BE2C (cell line): ENCODE data around the gene OTOS.

Experiments
- DNase-seq: peaks from one replicate; pipeline ENCODE4 v3.0.0-alpha.2; 2020
- H3K27me3 ChIP-seq: fragments of 250-450 bp; sonication (Bioruptor Pico); 2 replicates; pipeline ENCODE4 v1.5.1; 2020; ENCODE audit warnings: mild to moderate bottlenecking
- H3K36me3 ChIP-seq: fragments of 250-450 bp; sonication (Bioruptor Pico); 2 replicates; pipeline ENCODE4 v1.5.1; 2020; ENCODE audit warnings: mild to moderate bottlenecking
- H3K4me1 ChIP-seq: fragments of 250-450 bp; sonication (Bioruptor Pico); 2 replicates; pipeline ENCODE4 v1.5.1; 2020
- H3K4me3 ChIP-seq: 2 replicates; pipeline ENCODE4 v1.5.1; 2011; ENCODE audit warnings: low read depth, low read length
- H3K9me3 ChIP-seq: fragments of 250-450 bp; sonication (Bioruptor Pico); 2 replicates; pipeline ENCODE4 v1.5.1; 2020
- TF ChIP-seq, protein P1 (sequence below): IDR thresholded peaks from 2 replicates; pipeline ENCODE4 v1.5.1; 2012; ENCODE audit warnings: mild to moderate bottlenecking, low read depth, low read length

OTOS gene

DNA sequence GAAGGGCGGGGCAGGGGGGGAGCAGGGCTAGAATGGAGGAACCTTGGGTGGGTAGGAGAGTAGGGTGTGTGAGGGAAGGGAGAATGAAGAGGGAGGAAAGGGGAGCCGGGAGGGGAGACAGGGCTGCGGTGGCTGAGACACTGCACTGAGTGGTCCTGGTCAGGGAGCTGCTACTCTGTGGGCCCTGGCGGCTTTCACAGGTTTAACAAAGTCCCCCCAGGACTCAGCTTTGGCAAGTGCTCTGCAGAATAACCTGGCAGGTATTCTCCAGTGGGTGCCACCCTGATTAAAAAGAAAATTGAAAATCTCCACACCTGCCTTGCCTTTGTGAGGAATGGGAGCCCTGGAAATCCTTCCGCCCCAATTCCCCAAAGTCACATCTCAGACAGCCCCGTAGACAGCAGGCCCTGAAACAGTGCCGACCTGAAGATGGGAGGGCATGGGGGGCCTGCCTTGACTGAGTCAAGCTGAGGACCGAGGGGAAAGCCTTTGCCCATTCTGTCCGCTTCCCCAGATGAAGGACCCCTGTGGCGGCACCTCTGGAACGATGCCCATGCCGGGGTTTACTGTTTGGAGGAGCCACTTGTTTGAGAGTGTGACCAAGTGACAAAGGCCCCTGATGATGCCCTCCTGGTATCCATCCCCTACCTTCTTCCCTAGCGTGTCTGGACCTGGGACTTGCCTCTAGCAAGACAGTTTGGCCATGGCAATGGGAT, 43.6 kb upstream of the OTOS start:
- TF ChIP-seq, protein P1, sequence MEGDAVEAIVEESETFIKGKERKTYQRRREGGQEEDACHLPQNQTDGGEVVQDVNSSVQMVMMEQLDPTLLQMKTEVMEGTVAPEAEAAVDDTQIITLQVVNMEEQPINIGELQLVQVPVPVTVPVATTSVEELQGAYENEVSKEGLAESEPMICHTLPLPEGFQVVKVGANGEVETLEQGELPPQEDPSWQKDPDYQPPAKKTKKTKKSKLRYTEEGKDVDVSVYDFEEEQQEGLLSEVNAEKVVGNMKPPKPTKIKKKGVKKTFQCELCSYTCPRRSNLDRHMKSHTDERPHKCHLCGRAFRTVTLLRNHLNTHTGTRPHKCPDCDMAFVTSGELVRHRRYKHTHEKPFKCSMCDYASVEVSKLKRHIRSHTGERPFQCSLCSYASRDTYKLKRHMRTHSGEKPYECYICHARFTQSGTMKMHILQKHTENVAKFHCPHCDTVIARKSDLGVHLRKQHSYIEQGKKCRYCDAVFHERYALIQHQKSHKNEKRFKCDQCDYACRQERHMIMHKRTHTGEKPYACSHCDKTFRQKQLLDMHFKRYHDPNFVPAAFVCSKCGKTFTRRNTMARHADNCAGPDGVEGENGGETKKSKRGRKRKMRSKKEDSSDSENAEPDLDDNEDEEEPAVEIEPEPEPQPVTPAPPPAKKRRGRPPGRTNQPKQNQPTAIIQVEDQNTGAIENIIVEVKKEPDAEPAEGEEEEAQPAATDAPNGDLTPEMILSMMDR: no peak
- no peak for DNase-seq
- H3K4me3 ChIP-seq: no peak overlapping the region

DNA sequence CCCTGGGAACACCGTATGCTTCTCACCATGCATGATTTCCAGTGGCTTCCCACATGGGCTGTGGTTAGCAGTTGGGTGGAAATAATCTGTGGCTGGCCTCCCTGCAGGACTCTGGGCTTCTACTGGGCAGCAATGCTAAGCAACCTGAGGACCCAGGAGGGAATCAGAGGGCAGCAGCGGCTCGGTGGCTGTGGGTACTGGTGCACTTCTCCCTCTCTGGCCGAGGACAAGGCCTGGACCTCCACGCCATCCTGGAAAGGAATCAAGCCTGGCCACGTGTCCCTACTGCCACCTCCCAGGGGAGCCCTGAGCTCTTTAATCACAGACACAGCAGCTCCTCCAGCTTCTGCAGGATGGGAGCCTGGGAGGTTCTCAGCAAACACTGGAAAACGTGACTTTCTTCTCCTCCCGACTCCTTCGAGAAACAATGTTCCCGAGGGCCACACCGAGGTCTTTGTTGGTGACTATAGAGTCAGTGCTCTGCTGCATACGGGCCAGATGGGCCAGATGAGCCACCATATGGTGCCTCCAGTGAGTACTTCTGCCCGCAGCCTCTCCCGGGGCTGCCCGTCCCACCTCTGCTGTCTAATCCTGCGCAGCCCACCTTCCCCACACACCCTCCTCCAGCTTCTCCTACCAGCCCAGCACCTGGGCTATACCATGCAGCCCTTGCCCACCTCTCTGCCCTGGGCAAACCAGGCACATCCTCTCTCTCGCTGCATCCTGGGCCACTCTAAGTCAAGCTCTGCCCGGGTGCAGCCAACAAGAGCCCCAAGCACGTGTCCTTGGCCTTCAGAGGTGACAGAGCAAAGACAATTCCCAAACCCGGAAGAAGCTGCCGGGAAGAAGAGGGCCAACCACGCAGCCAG, 42.8 kb upstream of the OTOS start:
- no peak for DNase-seq
- Histone ChIP-seq H3K4me1 (no peaks in the 10 kb centered on the region), H3K27me3 (peaks cover 48% of the 10 kb centered on the region), H3K36me3 (no peaks in the 10 kb centered on the region), H3K9me3 (0 out of 2 replicates have a peak, but pooled peaks cover 2% of the 10 kb centered on the region), H3K4me3 (no peak overlapping the region)
- TF ChIP-seq, protein P1: no peak

More for the DNA sequence above, 43.6 kb upstream of the OTOS start:
- Histone ChIP-seq H3K9me3 (0 out of 2 replicates have a peak, but pooled peaks cover 4% of the 10 kb centered on the region), H3K27me3 (peaks cover 45% of the 10 kb centered on the region), H3K36me3 (no peaks in the 10 kb centered on the region), H3K4me1 (no peaks in the 10 kb centered on the region)

DNA sequence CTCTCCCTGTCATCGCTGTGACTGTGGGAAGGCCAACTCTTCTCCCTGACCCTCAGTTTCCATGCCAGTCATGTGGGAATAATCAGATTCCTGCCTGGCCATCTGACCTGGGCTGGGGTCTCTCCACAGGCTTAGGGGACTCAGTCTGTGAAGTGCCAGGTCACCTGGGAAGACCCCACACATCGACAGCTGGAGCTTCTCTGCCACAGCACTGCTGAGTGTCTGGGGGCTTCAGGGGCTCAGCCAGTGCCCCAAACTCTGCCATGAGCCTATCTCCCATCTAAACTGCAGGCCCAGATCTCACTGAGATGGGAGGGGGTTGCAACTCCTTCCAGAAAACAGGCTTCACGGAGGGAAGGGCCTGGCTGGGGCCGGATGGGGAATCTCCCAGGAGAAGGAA, 42.0 kb upstream of the OTOS start:
- TF ChIP-seq, protein P1: no peak
- no peaks in the 10 kb centered on the region for H3K9me3 ChIP-seq
- no peak overlapping the region for H3K4me3 ChIP-seq
- no peak for DNase-seq
- no peaks in the 10 kb centered on the region for H3K4me1 ChIP-seq
- H3K27me3 ChIP-seq: peaks cover 48% of the 10 kb centered on the region
- H3K36me3 ChIP-seq: no peaks in the 10 kb centered on the region

DNA sequence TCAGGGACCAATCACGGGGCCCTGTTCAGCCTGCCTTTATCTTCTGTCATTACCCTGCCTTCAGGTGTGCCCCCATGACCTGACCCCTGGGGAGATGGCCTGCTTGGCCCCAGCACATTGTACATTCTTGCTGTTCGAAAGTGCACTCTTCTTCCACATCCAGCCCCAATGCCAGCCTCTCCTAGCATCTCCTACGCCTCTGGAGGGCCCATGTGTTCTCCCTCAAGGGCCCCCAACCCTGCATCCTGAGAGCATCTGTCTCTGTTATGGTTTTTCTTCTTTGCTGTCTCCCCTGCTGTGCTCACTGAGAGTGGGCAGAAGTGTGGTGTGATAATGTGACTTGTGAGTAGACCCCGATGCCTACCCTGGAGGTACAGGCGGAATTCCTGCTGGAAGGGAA, 41.5 kb upstream of the OTOS start:
- peaks cover 49% of the 10 kb centered on the region for H3K27me3 ChIP-seq
- H3K36me3 ChIP-seq: no peaks in the 10 kb centered on the region
- H3K4me1 ChIP-seq: no peaks in the 10 kb centered on the region
- no peak overlapping the region for H3K4me3 ChIP-seq
- no peaks in the 10 kb centered on the region for H3K9me3 ChIP-seq
- no peak for DNase-seq
- TF ChIP-seq, protein P1: no peak

DNA sequence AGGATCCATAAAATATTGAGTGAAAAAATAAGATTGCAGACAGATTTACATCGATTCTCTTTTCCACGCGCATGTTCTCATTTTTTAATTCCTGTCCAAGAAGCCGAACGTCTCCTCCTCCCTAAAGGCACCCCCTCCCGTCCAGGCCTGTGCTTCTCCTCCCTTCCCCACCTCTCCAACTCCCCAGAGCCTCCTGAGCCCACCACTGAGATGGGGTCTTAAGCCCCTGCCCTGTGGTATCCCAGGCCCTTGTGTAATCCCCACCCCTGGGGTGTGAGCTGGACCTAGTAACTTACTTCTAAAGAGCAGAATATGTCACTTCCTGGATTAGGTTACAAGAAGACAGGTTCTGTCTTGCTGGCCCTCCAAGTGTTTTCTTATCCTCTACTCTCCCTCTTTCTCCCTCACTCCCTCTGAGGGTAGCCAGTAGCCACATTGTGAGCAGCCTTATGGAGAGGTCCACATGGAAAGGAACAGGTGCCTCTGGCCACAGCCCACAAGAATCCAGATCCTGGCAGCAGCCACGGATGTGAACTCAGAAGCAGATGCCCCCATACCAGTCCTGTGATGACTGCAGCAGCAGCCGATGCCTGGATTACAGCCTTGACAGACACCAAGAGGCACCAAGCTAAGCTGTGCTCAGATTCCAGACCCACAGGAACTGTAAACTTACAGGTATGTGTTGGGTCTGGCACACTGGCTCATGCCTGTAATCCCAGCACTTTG, 39.6 kb upstream of the OTOS start:
- Histone ChIP-seq H3K4me1 (no peaks in the 10 kb centered on the region), H3K36me3 (no peaks in the 10 kb centered on the region), H3K9me3 (no peaks in the 10 kb centered on the region), H3K27me3 (peaks cover 55% of the 10 kb centered on the region), H3K4me3 (no peak overlapping the region)
- no peak for DNase-seq
- TF ChIP-seq, protein P1: no peak
